Activated CD8-positive, alpha-beta T cell treated with anti-CD3 and anti-CD28 coated beads for 36 hours (primary cell): Measurements from ENCODE around the gene SNAI1. TPM values are rescaled to one million over a fixed set of nuclear protein-coding genes. Genes with fewer than 3 reads are reported as not detected.

Source experiments
- ATAC-seq: fragments of 200-7000 bp; cut with Tn5 transposase; one replicate; pipeline ENCODE4 v1.10.0; 2021; ENCODE audit warnings: mild to moderate bottlenecking, moderate library complexity
- CTCF ChIA-PET: fragments of 350-600 bp; sonication (Branson Sonifier 250); formaldehyde crosslinking; loops from one replicate; lab custom pipeline; 2021; ENCODE audit warnings: antibody characterized with exemption; lab: Charles Lee
- POLR2A ChIA-PET: fragments of 350-600 bp; sonication (Branson Sonifier 250); formaldehyde crosslinking; loops from one replicate; lab custom pipeline; 2021; ENCODE audit warnings: antibody characterized with exemption; lab: Charles Lee
- DNase-seq: peaks from one replicate; pipeline ENCODE4 v3.0.0-alpha.2; 2020
- H3K27ac Mint-ChIP-seq: one replicate; pipeline ENCODE4 v1.8.0; 2021; ENCODE audit warnings: mild to moderate bottlenecking, mixed read lengths
- H3K27me3 Mint-ChIP-seq: one replicate; pipeline ENCODE4 v1.8.0; 2021; ENCODE audit warnings: mixed read lengths
- H3K36me3 Mint-ChIP-seq: one replicate; pipeline ENCODE4 v1.8.0; 2021; ENCODE audit warnings: low read depth, mixed read lengths
- H3K4me1 Mint-ChIP-seq: one replicate; pipeline ENCODE4 v1.8.0; 2021; ENCODE audit warnings: low read depth, mixed read lengths
- H3K4me3 Mint-ChIP-seq: one replicate; pipeline ENCODE4 v1.8.0; 2021; ENCODE audit warnings: mild to moderate bottlenecking, moderate library complexity, mixed read lengths
- H3K9me3 Mint-ChIP-seq: one replicate; pipeline ENCODE4 v1.8.0; 2021; ENCODE audit warnings: mixed read lengths
- intact Hi-C: fragments of 100-400 bp; cut with micrococcal nuclease; formaldehyde crosslinking; loops from one replicate; pipeline ENCODE4 v1.10.0; 2022
- total RNA-seq, 2 experiments: library from RNA; stranded (reverse); gene quantifications; one replicate each; pipeline ENCODE4 v1.2.3, GENCODE V29; 2021
- TF ChIP-seq, protein P1 (sequence below): fragments of 200-600 bp; IDR thresholded peaks from one replicate; pipeline ENCODE4 v1.8.0; 2022; ENCODE audit warnings: antibody characterized with exemption, mild to moderate bottlenecking

SNAI1 gene
- total RNA-seq, 2 experiments from 2014 or later, result 0.90 to 1.4 TPM

DNA sequence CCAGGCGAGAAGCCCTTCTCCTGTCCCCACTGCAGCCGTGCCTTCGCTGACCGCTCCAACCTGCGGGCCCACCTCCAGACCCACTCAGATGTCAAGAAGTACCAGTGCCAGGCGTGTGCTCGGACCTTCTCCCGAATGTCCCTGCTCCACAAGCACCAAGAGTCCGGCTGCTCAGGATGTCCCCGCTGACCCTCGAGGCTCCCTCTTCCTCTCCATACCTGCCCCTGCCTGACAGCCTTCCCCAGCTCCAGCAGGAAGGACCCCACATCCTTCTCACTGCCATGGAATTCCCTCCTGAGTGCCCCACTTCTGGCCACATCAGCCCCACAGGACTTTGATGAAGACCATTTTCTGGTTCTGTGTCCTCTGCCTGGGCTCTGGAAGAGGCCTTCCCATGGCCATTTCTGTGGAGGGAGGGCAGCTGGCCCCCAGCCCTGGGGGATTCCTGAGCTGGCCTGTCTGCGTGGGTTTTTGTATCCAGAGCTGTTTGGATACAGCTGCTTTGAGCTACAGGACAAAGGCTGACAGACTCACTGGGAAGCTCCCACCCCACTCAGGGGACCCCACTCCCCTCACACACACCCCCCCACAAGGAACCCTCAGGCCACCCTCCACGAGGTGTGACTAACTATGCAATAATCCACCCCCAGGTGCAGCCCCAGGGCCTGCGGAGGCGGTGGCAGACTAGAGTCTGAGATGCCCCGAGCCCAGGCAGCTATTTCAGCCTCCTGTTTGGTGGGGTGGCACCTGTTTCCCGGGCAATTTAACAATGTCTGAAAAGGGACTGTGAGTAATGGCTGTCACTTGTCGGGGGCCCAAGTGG lies 5.3 kb downstream of the SNAI1 start:
- H3K4me1 Mint-ChIP-seq, result peaks cover 12% of the 10 kb centered on the region
- no peaks in the 10 kb centered on the region for H3K36me3 Mint-ChIP-seq
- CTCF ChIA-PET, result interaction anchor here (3.2 to 3.3 kb wide), 2 partner anchors 8 to 83 kb away, joined by 15 to 39 read pairs; no protein-coding TSS in a partner anchor
- no peak overlapping the region for H3K27ac Mint-ChIP-seq
- DNase-seq (no peak), ATAC-seq (no peak)
- POLR2A ChIA-PET, result interaction anchor here (0.6 kb wide), 1 partner anchor 912 kb away, joined by 3 read pairs; no protein-coding TSS in a partner anchor
- no peak overlapping the region for H3K4me3 Mint-ChIP-seq
- intact Hi-C loops, result no loop called here
- TF ChIP-seq, protein P1, sequence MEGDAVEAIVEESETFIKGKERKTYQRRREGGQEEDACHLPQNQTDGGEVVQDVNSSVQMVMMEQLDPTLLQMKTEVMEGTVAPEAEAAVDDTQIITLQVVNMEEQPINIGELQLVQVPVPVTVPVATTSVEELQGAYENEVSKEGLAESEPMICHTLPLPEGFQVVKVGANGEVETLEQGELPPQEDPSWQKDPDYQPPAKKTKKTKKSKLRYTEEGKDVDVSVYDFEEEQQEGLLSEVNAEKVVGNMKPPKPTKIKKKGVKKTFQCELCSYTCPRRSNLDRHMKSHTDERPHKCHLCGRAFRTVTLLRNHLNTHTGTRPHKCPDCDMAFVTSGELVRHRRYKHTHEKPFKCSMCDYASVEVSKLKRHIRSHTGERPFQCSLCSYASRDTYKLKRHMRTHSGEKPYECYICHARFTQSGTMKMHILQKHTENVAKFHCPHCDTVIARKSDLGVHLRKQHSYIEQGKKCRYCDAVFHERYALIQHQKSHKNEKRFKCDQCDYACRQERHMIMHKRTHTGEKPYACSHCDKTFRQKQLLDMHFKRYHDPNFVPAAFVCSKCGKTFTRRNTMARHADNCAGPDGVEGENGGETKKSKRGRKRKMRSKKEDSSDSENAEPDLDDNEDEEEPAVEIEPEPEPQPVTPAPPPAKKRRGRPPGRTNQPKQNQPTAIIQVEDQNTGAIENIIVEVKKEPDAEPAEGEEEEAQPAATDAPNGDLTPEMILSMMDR, result no peak
- no peaks in the 10 kb centered on the region for H3K9me3 Mint-ChIP-seq
- no peaks in the 10 kb centered on the region for H3K27me3 Mint-ChIP-seq

DNA sequence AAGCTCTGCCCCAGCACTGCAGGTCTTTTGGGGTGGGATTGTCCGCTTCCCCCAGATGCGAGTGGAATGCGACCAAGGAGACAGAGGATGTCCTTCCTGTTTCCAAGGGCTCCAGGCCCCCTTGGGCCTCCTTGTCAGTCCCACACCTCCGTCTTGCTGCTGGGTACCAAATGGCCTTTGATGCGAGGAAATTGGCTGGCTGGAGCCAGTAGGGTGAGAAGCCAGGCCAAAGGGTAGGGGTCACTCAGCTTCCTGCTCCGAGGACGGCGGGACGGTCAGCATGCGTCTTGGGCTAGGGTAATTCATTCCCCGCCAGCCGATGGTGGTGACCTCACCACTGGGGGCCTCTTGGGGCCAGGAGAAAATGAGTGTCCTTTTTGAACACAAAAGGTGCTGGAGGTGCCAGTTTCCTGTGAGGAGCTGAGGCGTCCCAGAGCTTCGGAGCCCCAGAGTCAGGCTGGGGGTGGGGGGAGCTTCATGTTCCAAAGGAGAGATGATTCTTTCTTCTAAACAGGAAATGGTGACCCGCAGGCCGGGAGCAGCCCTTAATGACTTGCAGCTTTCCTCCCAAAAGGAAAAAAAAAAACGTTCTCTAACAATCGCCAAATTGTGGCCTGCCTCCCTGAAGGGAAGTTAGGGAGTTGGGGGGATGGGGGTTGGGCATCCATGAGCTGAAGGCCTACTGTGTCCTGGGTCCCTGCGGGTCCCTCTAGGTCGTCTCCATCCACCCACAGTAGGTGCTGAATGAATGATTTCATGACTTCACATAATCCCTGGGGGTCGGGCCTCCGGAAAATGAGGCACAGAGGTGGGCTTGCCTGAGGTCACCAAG lies 6.7 kb downstream of the SNAI1 start:
- CTCF ChIA-PET, result interaction anchor here (1.0 to 3.3 kb wide), 3 partner anchors 10 to 82 kb away, joined by 3 to 39 read pairs (median 15); no protein-coding TSS in a partner anchor
- peaks cover 3% of the 10 kb centered on the region for H3K4me1 Mint-ChIP-seq
- no peaks in the 10 kb centered on the region for H3K9me3 Mint-ChIP-seq
- H3K4me3 Mint-ChIP-seq, result no peak overlapping the region
- no peak overlapping the region for H3K27ac Mint-ChIP-seq
- POLR2A ChIA-PET, result interaction anchor here (0.5 to 0.9 kb wide), 5 partner anchors 82 to 910 kb away, joined by 3 read pairs; no protein-coding TSS in a partner anchor
- TF ChIP-seq, protein P1, result no peak
- ATAC-seq (no peak), DNase-seq (no peak)
- no peaks in the 10 kb centered on the region for H3K36me3 Mint-ChIP-seq
- peaks cover 2% of the 10 kb centered on the region for H3K27me3 Mint-ChIP-seq
- intact Hi-C loops, result no loop called here

DNA sequence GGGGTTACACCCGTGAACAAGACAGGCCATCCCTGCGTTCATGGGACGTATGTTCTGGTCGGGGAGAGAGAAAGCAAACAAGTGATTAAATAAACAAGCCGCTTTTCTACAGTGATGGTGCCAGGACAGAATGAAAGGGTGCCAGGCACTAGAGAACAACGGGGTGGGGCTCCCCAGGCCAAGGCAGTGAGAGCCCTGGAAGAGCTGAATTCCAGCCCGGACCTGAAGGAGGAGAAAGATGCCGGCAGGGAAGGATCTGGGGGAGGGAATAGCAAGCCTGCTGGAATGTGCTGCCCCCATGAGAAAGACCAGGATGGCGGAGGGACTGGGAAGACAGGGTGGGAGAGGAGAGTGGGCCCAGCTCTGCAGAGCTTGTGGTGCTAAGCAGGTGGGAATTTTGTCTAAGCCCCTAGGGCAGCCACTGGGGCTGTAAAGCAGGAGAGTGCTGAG lies 7.5 kb downstream of the SNAI1 start:
- POLR2A ChIA-PET, result interaction anchor here (0.5 to 0.6 kb wide), 3 partner anchors 107 to 262 kb away, joined by 3 read pairs; no protein-coding TSS in a partner anchor
- Mint-ChIP-seq H3K4me3 (no peak overlapping the region), H3K27me3 (peaks cover 2% of the 10 kb centered on the region), H3K27ac (no peak overlapping the region), H3K4me1 (peaks cover 3% of the 10 kb centered on the region), H3K9me3 (no peaks in the 10 kb centered on the region), H3K36me3 (no peaks in the 10 kb centered on the region)
- TF ChIP-seq, protein P1, result no peak
- DNase-seq (no peak), ATAC-seq (no peak)
- CTCF ChIA-PET, result interaction anchor here (3.2 to 3.3 kb wide), 2 partner anchors 11 to 81 kb away, joined by 15 to 39 read pairs; no protein-coding TSS in a partner anchor
- intact Hi-C loops, result no loop called here

DNA sequence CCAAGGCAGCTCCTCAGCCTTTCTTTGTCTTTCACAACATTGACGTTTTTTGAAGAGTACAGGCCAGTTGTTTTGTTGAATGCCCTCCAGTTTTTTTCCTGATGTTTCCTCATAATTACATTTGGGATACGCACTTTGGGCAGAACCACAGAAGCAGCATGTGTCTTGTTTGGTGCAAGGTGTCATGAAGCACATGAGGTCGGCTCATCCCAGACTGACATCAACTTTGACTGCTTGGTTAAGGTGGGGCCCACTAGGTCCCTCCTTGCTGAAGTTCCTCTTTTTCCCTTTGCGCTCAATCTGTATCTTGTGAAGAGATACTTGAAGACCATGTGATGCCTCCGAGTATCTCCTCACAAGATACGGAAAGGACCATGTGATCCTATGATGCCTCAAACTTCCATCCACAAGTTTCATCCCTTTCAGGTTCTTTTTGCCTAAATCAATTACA lies 10.5 kb downstream of the SNAI1 start:
- no peak for DNase-seq
- Mint-ChIP-seq H3K36me3 (no peaks in the 10 kb centered on the region), H3K27me3 (peaks cover 5% of the 10 kb centered on the region), H3K4me1 (peaks cover 3% of the 10 kb centered on the region), H3K4me3 (no peak overlapping the region), H3K9me3 (no peaks in the 10 kb centered on the region), H3K27ac (no peak overlapping the region)
- intact Hi-C loops, result no loop called here
- POLR2A ChIA-PET, result interaction anchor here (1.3 kb wide), 1 partner anchor 12 kb away, joined by 3 read pairs; no protein-coding TSS in a partner anchor
- ATAC-seq, result no peak
- CTCF ChIA-PET, result interaction anchor here (1.3 to 2.0 kb wide), 2 partner anchors 14 to 78 kb away, joined by 4 read pairs; no protein-coding TSS in a partner anchor
- TF ChIP-seq, protein P1, result no peak
